Esophagus muscularis mucosa (tissue), 4 donors: ENCODE data around the gene LBHD1. TPM values are rescaled to one million over a fixed set of nuclear protein-coding genes. Genes with fewer than 3 reads are reported as not detected.
"Not testable (repeated sequence)": the region's sequence is repeated elsewhere in the genome, so short reads cannot be mapped to it uniquely, and the experiment has no call there.

ENCODE experiments used
- DNase-seq: peaks from one replicate; pipeline ENCODE4 v3.0.0-alpha.2; 2017; ENCODE audit errors: extremely low spot score
- H3K27ac ChIP-seq, 4 donors: fragments of 200-600 bp; sonication (generic); replicated peaks in 1 of 4; 1 replicate in 3 of 4; 2 replicates in 1 of 4; pipeline ENCODE4 v1.5.1; 2016 to 2019; ENCODE audit warnings: mild to moderate bottlenecking in 1 of 4
- H3K27me3 ChIP-seq, 4 donors: fragments of 200-600 bp; sonication (generic); one replicate each; pipeline versions ENCODE4 v1.5.1 to v1.6.0; 2016 to 2019
- H3K36me3 ChIP-seq, 4 donors: fragments of 200-600 bp; sonication (generic); one replicate each; pipeline ENCODE4 v1.5.1; 2016 to 2019
- H3K4me1 ChIP-seq, 4 donors: fragments of 200-600 bp; sonication (generic); one replicate each; pipeline ENCODE4 v1.5.1; 2016 to 2019
- H3K4me3 ChIP-seq, 4 donors: fragments of 200-600 bp; sonication (generic); 1 replicate in 2 of 4; 2 replicates in 2 of 4; pipeline ENCODE4 v1.5.1; 2016 to 2019; ENCODE audit warnings: mild to moderate bottlenecking in 4 of 4, moderate library complexity in 1 of 4
- H3K9me3 ChIP-seq, 4 donors: fragments of 200-600 bp; sonication (generic); 1 replicate in 3 of 4; 2 replicates in 1 of 4; pipeline ENCODE4 v1.5.1; 2016 to 2019
- EP300 ChIP-seq: sonication (generic); formaldehyde crosslinking; IDR thresholded peaks from one replicate; pipeline ENCODE4 v1.6.1; 2017; ENCODE audit warnings: antibody characterized with exemption
- POLR2A ChIP-seq: fragments of 450-650 bp; IDR thresholded peaks from one replicate; pipeline ENCODE4 v1.6.1; 2017; ENCODE audit warnings: antibody characterized with exemption, moderate library complexity, mild to moderate bottlenecking, low read depth
- POLR2AphosphoS5 ChIP-seq, 2 donors: sonication (generic); formaldehyde crosslinking; IDR thresholded peaks; one replicate each; pipeline ENCODE4 v1.6.1; 2017; ENCODE audit warnings: antibody characterized with exemption in 2 of 2
- WGBS: methylation state at CpG from one replicate; pipeline ENCODE4 v1.1.5; 2018; 5-methylcytosine and 5-hydroxymethylcytosine counted together
- intact Hi-C: fragments of 100-400 bp; cut with DNase I; formaldehyde crosslinking; loops from one replicate; pipeline ENCODE4 v1.15.1; 2023
- total RNA-seq, 4 donors: library from RNA; depleted of rRNA; stranded (reverse); fragments of >200 nt; gene quantifications; one replicate each; pipeline versions ENCODE4 v1.1.0 to v1.2.1, GENCODE V29; 2016
- TF ChIP-seq, protein P1 (sequence below), 3 experiments: fragments of 200-600 bp in 2 of 3; fragments of 450-650 bp in 1 of 3; sonication (generic) in 2 of 3; IDR thresholded peaks; one replicate each; pipeline ENCODE4 v1.5.1; 2017 to 2019; ENCODE audit warnings: antibody characterized with exemption in 3 of 3, mild to moderate bottlenecking in 2 of 3, moderate library complexity in 1 of 3

LBHD1 gene
- total RNA-seq, 4 donors from 2014 or later = 1.6 to 2.5 (median 1.7) TPM

DNA sequence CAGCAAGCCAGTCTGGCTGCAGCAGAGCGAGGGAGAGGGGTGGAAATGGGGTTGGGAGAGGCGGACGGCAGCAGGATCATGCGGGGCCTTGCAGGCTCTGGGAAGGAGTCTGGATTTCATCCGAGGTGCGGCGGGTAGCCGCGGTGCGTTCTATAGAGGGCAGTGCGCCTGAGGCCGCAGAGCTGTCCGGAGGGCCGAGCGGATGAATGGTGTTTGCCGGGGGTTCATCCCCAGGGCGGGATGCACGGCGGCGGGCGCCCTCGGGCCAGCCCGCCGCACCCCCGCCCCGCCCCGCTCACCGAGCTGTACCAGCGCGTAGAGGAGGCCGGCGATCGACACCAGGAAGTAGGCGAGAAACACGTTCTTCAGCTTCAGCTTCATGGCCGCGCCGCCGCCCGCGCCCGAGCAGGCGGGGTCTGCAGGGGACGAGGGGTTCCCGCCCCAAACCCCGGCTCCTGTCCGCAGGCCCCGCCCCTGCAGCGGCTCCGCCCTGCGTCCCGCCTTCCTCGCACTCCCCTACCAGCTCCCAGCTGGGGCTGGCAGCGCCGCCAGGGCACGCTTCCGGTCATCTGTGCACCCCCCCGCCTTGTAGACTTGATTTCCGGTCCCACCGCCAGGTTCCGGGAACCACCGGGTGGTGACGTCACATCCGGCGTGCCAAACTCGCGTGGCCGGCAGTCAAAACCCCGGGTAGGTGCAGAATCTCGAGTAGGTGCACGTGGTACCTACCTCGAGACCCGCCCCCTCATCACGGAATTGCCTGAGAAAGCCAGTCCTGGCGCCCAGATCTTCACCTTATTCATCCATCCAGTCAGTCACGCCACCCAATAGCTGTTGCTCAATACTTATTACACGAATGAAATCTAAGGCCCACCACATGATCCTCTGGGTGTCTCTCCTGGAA, 50.2 kb downstream of the LBHD1 start, which contains the start of gene B3GAT3:
B3GAT3 (minus strand) TSS at position 420 of the 904 bp plus-strand sequence; CDS start at position 381, 39 bp downstream.
- H3K4me3 ChIP-seq = peak within 1 kb of the TSS; percentile 66 to 87 (median 76)
- H3K27me3 ChIP-seq = no peaks in the 10 kb centered on the region
- H3K4me1 ChIP-seq = peaks cover 16 to 33% (median 23%) of the 10 kb centered on the region in 4 donors
- WGBS = 2% methylated on average over 27 of the region's 77 CpGs
- intact Hi-C loops = no loop called here
- peak; percentile 99 for DNase-seq
- TF ChIP-seq POLR2A (peak; percentile 63), EP300 (peak; percentile 85), POLR2AphosphoS5 (IDR thresholded peaks at IDR 0.05) (peak; percentile 96 to 98)
- TF ChIP-seq, protein P1, sequence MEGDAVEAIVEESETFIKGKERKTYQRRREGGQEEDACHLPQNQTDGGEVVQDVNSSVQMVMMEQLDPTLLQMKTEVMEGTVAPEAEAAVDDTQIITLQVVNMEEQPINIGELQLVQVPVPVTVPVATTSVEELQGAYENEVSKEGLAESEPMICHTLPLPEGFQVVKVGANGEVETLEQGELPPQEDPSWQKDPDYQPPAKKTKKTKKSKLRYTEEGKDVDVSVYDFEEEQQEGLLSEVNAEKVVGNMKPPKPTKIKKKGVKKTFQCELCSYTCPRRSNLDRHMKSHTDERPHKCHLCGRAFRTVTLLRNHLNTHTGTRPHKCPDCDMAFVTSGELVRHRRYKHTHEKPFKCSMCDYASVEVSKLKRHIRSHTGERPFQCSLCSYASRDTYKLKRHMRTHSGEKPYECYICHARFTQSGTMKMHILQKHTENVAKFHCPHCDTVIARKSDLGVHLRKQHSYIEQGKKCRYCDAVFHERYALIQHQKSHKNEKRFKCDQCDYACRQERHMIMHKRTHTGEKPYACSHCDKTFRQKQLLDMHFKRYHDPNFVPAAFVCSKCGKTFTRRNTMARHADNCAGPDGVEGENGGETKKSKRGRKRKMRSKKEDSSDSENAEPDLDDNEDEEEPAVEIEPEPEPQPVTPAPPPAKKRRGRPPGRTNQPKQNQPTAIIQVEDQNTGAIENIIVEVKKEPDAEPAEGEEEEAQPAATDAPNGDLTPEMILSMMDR (IDR thresholded peaks at IDR 0.05) = peak in 1 of 3 experiments; percentile 25
- peaks cover 18 to 46% (median 33%) of the 10 kb centered on the region in 4 donors for H3K36me3 ChIP-seq
- H3K9me3 ChIP-seq = no peaks in the 10 kb centered on the region
- H3K27ac ChIP-seq = peak within 1 kb of the TSS; percentile 83 to 91 (median 88)

DNA sequence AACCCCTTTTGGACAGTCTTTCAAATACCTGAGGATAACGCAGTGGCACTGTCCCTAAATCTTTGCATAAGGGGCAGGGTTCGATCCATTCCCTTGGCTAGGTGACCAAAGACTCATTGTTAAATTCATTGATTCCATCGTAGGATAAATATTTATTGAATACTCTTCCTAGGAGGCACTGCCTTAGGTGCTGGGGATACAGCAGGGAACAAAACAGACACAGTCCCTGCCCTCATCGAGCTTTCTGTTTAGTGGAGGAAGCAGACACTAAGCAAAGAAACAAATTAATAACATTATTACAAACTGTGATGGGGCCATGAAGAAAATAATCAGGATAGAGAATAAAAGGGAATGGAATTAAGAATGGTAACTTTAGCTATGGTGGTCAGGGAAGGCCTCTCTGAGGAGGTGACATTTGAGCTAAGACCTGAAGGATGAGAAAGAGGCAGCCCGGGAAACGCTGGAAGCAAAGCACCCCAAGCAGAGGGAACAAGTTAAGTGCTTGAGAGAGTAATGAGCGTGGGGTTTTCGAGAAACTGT, 51.0 kb downstream of the LBHD1 start:
- TF ChIP-seq POLR2AphosphoS5 (IDR thresholded peaks at IDR 0.05) (no peak), EP300 (no peak), POLR2A (no peak)
- TF ChIP-seq, protein P1 (IDR thresholded peaks at IDR 0.05) = no peak
- no peak for DNase-seq
- Histone ChIP-seq H3K4me1 (peaks cover 16 to 33% (median 23%) of the 10 kb centered on the region in 4 donors), H3K4me3 (peak overlapping the region; percentile 66 to 87 (median 76)), H3K27ac (peak overlapping the region; percentile 83 to 91 (median 88)), H3K9me3 (no peaks in the 10 kb centered on the region), H3K36me3 (peaks cover 15 to 45% (median 32%) of the 10 kb centered on the region in 4 donors), H3K27me3 (no peaks in the 10 kb centered on the region)
- 34% methylated on average over 8 of the region's 8 CpGs for WGBS
- intact Hi-C loops = no loop called here

DNA sequence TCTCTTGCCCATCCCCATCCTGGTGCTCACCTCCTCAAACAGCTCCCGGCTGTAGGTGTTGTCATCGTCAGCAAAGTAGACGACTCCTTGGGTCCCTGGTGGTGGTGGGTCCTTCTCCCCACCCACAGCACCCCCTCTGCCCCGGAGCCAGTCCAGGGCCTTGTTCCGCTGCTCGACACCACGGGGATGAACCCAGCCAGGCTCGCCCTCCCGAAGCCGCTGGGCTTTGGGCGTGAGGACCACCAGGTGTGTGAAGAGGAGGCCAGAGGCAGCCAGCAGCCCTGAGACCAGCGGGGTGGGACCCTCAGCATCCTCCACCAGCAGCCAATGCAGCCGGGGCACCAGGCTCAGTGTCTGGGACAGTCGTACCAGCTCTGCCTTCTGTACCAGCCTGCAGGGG, 55.1 kb downstream of the LBHD1 start:
- H3K36me3 ChIP-seq = peaks cover 5 to 46% (median 33%) of the 10 kb centered on the region in 4 donors
- WGBS = 78% methylated on average over 3 of the region's 14 CpGs
- H3K27me3 ChIP-seq, DNase-seq, H3K27ac ChIP-seq, H3K4me3 ChIP-seq, intact Hi-C loops, H3K9me3 ChIP-seq: not testable (repeated sequence)
- H3K4me1 ChIP-seq = peaks cover 17 to 40% (median 31%) of the 10 kb centered on the region in 4 donors

DNA sequence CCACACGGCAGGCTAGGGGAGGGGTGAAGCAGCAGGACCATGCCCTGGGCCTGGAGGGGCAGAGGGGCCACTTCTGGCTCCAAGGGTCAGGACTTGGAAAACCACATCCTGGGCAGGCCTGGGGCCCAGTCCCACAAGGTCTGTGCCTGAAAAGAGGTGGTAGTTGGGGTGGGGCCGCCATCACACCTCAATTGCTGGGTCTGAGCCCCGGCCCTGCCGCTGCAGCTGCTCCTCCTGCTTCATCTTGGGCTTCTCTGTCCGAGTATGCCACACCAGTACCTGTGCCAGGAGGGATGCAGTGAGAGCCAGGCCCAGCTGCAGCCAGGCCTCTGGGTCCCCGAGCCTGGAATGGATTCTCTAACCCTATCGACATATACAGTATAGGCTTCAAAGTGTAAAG, 56.5 kb downstream of the LBHD1 start:
- no peak overlapping the region for H3K27ac ChIP-seq
- TF ChIP-seq, protein P1 (IDR thresholded peaks at IDR 0.05) = no peak
- TF ChIP-seq POLR2AphosphoS5 (IDR thresholded peaks at IDR 0.05) (no peak), EP300 (no peak)
- no peaks in the 10 kb centered on the region for H3K9me3 ChIP-seq
- WGBS = 100% methylated on average over 1 of the region's 7 CpGs
- H3K4me1 ChIP-seq = peaks cover 21 to 44% (median 36%) of the 10 kb centered on the region in 4 donors
- peaks cover 5 to 52% (median 34%) of the 10 kb centered on the region in 4 donors for H3K36me3 ChIP-seq
- intact Hi-C loops = no loop called here
- DNase-seq = no peak
- no peak overlapping the region for H3K4me3 ChIP-seq
- no peaks in the 10 kb centered on the region for H3K27me3 ChIP-seq

DNA sequence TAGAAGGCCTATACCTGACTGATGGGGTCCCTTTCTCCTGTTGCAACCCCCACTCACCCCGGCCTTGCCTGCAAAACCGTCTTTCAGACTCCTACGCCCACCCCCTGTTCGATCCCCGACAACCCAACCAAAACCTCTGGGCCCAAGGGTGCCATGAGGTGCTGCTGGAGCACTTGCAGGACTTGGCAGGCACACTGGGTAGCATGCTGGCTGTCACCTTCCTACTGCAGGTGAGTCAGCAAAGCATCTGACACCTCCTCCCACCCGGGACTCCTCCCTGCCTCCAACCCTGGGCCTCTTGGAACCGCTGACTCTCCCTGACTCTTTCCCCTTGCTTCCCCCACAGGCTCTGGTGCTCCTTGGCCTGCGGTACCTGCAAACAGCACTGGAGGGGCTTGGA, 57.8 kb downstream of the LBHD1 start:
- no peak for DNase-seq
- Histone ChIP-seq H3K36me3 (peaks cover 5 to 59% (median 44%) of the 10 kb centered on the region in 4 donors), H3K4me3 (no peak overlapping the region), H3K4me1 (peaks cover 24 to 37% (median 33%) of the 10 kb centered on the region in 4 donors), H3K27me3 (no peaks in the 10 kb centered on the region), H3K9me3 (no peaks in the 10 kb centered on the region), H3K27ac (peak overlapping the region in 3 of 4 donors; percentile 95 to 99 (median 97))
- TF ChIP-seq, protein P1 (IDR thresholded peaks at IDR 0.05) = no peak
- TF ChIP-seq POLR2AphosphoS5 (IDR thresholded peaks at IDR 0.05) = no peak
- no peak for TF ChIP-seq POLR2A
- no peak for TF ChIP-seq EP300
- intact Hi-C loops = no loop called here
- WGBS = 70% methylated on average over 8 of the region's 8 CpGs
